Right renal cortex interstitium (tissue), 3 donors: ENCODE measurements around the gene KCNH1. TPM values are rescaled to one million over a fixed set of nuclear protein-coding genes. Genes with fewer than 3 reads are reported as not detected.

Experiments
- DNase-seq, 3 donors: peaks; one replicate each; pipeline ENCODE4 v3.0.0-alpha.2; 2013; ENCODE audit warnings: low read depth in 3 of 3, low spot score in 2 of 3
- polyA plus RNA-seq, 3 donors: library from polyadenylated mRNA; unstranded; fragments of 120-200 nt; gene quantifications; one replicate each; pipeline ENCODE4 v1.2.1, GENCODE V29; 2013; ENCODE audit not compliant: insufficient read length in 3 of 3

KCNH1 gene
- polyA plus RNA-seq, 3 donors: 0.16 to 0.39 (median 0.31) TPM

GRCh38 chr1:210773450-210773849, 360.5 kb downstream of the KCNH1 start:
- DNase-seq: no peak

GRCh38 chr1:210771131-210771530, 362.8 kb downstream of the KCNH1 start:
- DNase-seq: no peak

GRCh38 chr1:210770396-210770984, 363.5 kb downstream of the KCNH1 start:
- no peak for DNase-seq

GRCh38 chr1:210769473-210769872, 364.5 kb downstream of the KCNH1 start:
- DNase-seq: no peak

GRCh38 chr1:210764536-210764935, 369.4 kb downstream of the KCNH1 start:
- DNase-seq: no peak

GRCh38 chr1:210758761-210759160, 375.2 kb downstream of the KCNH1 start:
- DNase-seq: no peak

GRCh38 chr1:210758261-210758660, 375.7 kb downstream of the KCNH1 start:
- no peak for DNase-seq

GRCh38 chr1:210757677-210758076, 376.3 kb downstream of the KCNH1 start:
- no peak for DNase-seq

GRCh38 chr1:210755991-210756659, 377.8 kb downstream of the KCNH1 start:
- no peak for DNase-seq

- DNase-seq: no peak
These were observed 378.9 kb downstream of the KCNH1 start for GRCh38 chr1:210754878-210755665.

GRCh38 chr1:210751911-210752310, 382.0 kb downstream of the KCNH1 start:
- DNase-seq: no peak

- no peak for DNase-seq
These were observed 383.5 kb downstream of the KCNH1 start for GRCh38 chr1:210750468-210750867.

GRCh38 chr1:210748796-210749195, 385.2 kb downstream of the KCNH1 start:
- DNase-seq: no peak

GRCh38 chr1:210747890-210748289, 386.1 kb downstream of the KCNH1 start:
- no peak for DNase-seq

- DNase-seq: no peak
These were observed 386.8 kb downstream of the KCNH1 start for GRCh38 chr1:210747112-210747511.

GRCh38 chr1:210746024-210746731, 387.8 kb downstream of the KCNH1 start:
- no peak for DNase-seq

GRCh38 chr1:210743038-210743437, 390.9 kb downstream of the KCNH1 start:
- DNase-seq: no peak

- no peak for DNase-seq
These were observed 392.4 kb downstream of the KCNH1 start for GRCh38 chr1:210741564-210741963.

GRCh38 chr1:210739627-210740026, 394.3 kb downstream of the KCNH1 start:
- no peak for DNase-seq

GRCh38 chr1:210738256-210738655, 395.7 kb downstream of the KCNH1 start:
- DNase-seq: no peak

- DNase-seq: no peak
These were observed 397.2 kb downstream of the KCNH1 start for GRCh38 chr1:210736713-210737112.
